Measurements from ENCODE around the gene LUC7L.
A peak's percentile ranks its signal among the peaks of the same experiment; 100 is the strongest.
"Not testable (repeated sequence)": the region's sequence is repeated elsewhere in the genome, so short reads cannot be mapped to it uniquely, and the experiment has no call there.

LUC7L gene

GRCh38 chr16:164134-164823, 65.0 kb downstream of the LUC7L start:
- not testable (repeated sequence) for DNase-seq

GRCh38 chr16:163696-164095, 65.6 kb downstream of the LUC7L start:
- DNase-seq: not testable (repeated sequence)

GRCh38 chr16:163139-163538, 66.1 kb downstream of the LUC7L start:
- not testable (repeated sequence) for DNase-seq

GRCh38 chr16:162271-162991, 66.8 kb downstream of the LUC7L start:
- no peak for DNase-seq

- DNase-seq: no peak
Observed at GRCh38 chr16:160691-161190, 68.5 kb downstream of the LUC7L start.

GRCh38 chr16:160242-160641, 69.0 kb downstream of the LUC7L start:
- not testable (repeated sequence) for DNase-seq

- DNase-seq: no peak
Observed at GRCh38 chr16:159136-159849, 70.0 kb downstream of the LUC7L start.

GRCh38 chr16:155031-155398, 74.2 kb downstream of the LUC7L start:
- no peak for DNase-seq

- DNase-seq: peak in 1 of 2 experiments; percentile 40
Observed at GRCh38 chr16:154217-155030, 74.8 kb downstream of the LUC7L start.

GRCh38 chr16:153550-154216, 75.6 kb downstream of the LUC7L start:
- DNase-seq: not testable (repeated sequence)

GRCh38 chr16:153129-153521, 76.1 kb downstream of the LUC7L start:
- DNase-seq: not testable (repeated sequence)

GRCh38 chr16:152141-153128, 76.8 kb downstream of the LUC7L start, which contains the start of gene HBZ:
Gene HBZ (plus strand): TSS chr16:152644. CDS start chr16:152910, 266 bp downstream.
- no peak for DNase-seq

GRCh38 chr16:149024-149660, 80.1 kb downstream of the LUC7L start:
- DNase-seq: no peak

GRCh38 chr16:146646-147045, 82.6 kb downstream of the LUC7L start:
- DNase-seq: no peak

GRCh38 chr16:144797-145252, 84.4 kb downstream of the LUC7L start:
- DNase-seq: no peak

- no peak for DNase-seq
Observed at GRCh38 chr16:143456-143855, 85.8 kb downstream of the LUC7L start.

- DNase-seq: no peak
Observed at GRCh38 chr16:143047-143446, 86.2 kb downstream of the LUC7L start.

- no peak for DNase-seq
Observed at GRCh38 chr16:142405-142967, 86.8 kb downstream of the LUC7L start.

GRCh38 chr16:140175-140857, 88.9 kb downstream of the LUC7L start:
- DNase-seq: no peak

Measured in NCI-H524 (cell line).